NCI-H2171 (cell line): ENCODE results near the gene CDC37.

Source experiments
- DNase-seq: peaks from one replicate; lab custom pipeline; 2025; lab: John Stamatoyannopoulos, UW

CDC37 gene

GRCh38 chr19:10403137-10404021 is at the start of gene CDC37:
Gene CDC37, minus strand, starts transcription at chr19:10403542. Its CDS starts 63 bp downstream, at chr19:10403479.
- peak; percentile 96 for DNase-seq

- no peak for DNase-seq
Observed at GRCh38 chr19:10450853-10451609, 47.7 kb upstream of the CDC37 start.

GRCh38 chr19:10450191-10450852 is 47.0 kb upstream of the CDC37 start:
- DNase-seq: no peak

GRCh38 chr19:10449037-10449436 is 45.7 kb upstream of the CDC37 start:
- DNase-seq: no peak

- DNase-seq: no peak
Observed at GRCh38 chr19:10442698-10443097, 39.4 kb upstream of the CDC37 start.

- no peak for DNase-seq
Observed at GRCh38 chr19:10439588-10439987, 36.2 kb upstream of the CDC37 start.

GRCh38 chr19:10433131-10433536 is 29.8 kb upstream of the CDC37 start:
- no peak for DNase-seq

- no peak for DNase-seq
Observed at GRCh38 chr19:10432736-10433130, 29.4 kb upstream of the CDC37 start.

GRCh38 chr19:10431943-10432735 is 28.8 kb upstream of the CDC37 start:
- DNase-seq: no peak

- no peak for DNase-seq
Observed at GRCh38 chr19:10431254-10431942, 28.1 kb upstream of the CDC37 start.

- no peak for DNase-seq
Observed at GRCh38 chr19:10430505-10431253, 27.3 kb upstream of the CDC37 start.

GRCh38 chr19:10428996-10429381 is 25.6 kb upstream of the CDC37 start:
- no peak for DNase-seq

GRCh38 chr19:10427169-10427568 is 23.8 kb upstream of the CDC37 start:
- DNase-seq: no peak

- peak; percentile 63 for DNase-seq
Observed at GRCh38 chr19:10424011-10424637, 20.8 kb upstream of the CDC37 start.

GRCh38 chr19:10422846-10423245 is 19.5 kb upstream of the CDC37 start:
- no peak for DNase-seq

GRCh38 chr19:10422046-10422461 is 18.7 kb upstream of the CDC37 start:
- no peak for DNase-seq

- DNase-seq: no peak
Observed at GRCh38 chr19:10421240-10422045, 18.1 kb upstream of the CDC37 start.

- DNase-seq: peak; percentile 67
Observed at GRCh38 chr19:10420444-10421239, 17.3 kb upstream of the CDC37 start, which contains the start of gene PDE4A. Gene PDE4A, plus strand, starts transcription at chr19:10420538. Its CDS starts 227 bp downstream, at chr19:10420765.
